Kidney (tissue), 14 donors: ENCODE measurements around the gene WDFY2. TPM values are rescaled to one million over a fixed set of nuclear protein-coding genes. Genes with fewer than 3 reads are reported as not detected.

Source experiments
- DNase-seq, 5 donors: peaks; one replicate each; pipeline ENCODE4 v3.0.0-alpha.2; 2013 to 2020
- FAIRE-seq: peaks from 2 replicates; lab custom pipeline; 2012; peaks lifted over from hg19 to GRCh38; lab: Jason Lieb, UNC
- H3K27ac ChIP-seq, 2 donors: one replicate each; pipeline ENCODE4 v1.7.0; 2013; ENCODE audit warnings: low read depth in 2 of 2, low read length in 2 of 2, inconsistent platforms in 1 of 2
- H3K27me3 ChIP-seq: one replicate; pipeline ENCODE4 v1.7.1; 2013; ENCODE audit warnings: low read length, inconsistent platforms; ENCODE audit not compliant: control insufficient read depth, insufficient read depth
- H3K36me3 ChIP-seq, 3 donors: one replicate each; pipeline versions ENCODE4 v1.7.0 to v1.7.1; 2013; ENCODE audit warnings: low read length in 3 of 3, control low read depth in 1 of 3, inconsistent platforms in 1 of 3; ENCODE audit not compliant: insufficient read depth in 3 of 3, control insufficient read depth in 2 of 3
- H3K4me1 ChIP-seq, 3 donors: one replicate each; pipeline versions ENCODE4 v1.7.0 to v1.7.1; 2013; ENCODE audit warnings: low read length in 3 of 3, inconsistent platforms in 1 of 3, low read depth in 1 of 3; ENCODE audit not compliant: control insufficient read depth in 2 of 3, insufficient read depth in 2 of 3
- H3K4me3 ChIP-seq, 3 donors: one replicate each; pipeline versions ENCODE4 v1.7.0 to v1.8.1; 2013; ENCODE audit warnings: low read length in 3 of 3, control low read depth in 1 of 3, inconsistent platforms in 1 of 3
- H3K9ac ChIP-seq, 3 donors: one replicate each; pipeline versions ENCODE4 v1.7.0 to v1.7.1; 2013; ENCODE audit warnings: low read length in 3 of 3, control low read depth in 1 of 3, inconsistent platforms in 1 of 3
- H3K9me3 ChIP-seq, 3 donors: one replicate each; pipeline versions ENCODE4 v1.7.0 to v1.7.1; 2013; ENCODE audit warnings: low read length in 3 of 3, control low read depth in 1 of 3, inconsistent platforms in 1 of 3; ENCODE audit not compliant: control insufficient read depth in 2 of 3, insufficient read depth in 1 of 3
- CTCF ChIP-seq: IDR thresholded peaks from 3 replicates; pipeline ENCODE4 v1.5.1; 2012; ENCODE audit warnings: mild to moderate bottlenecking, moderate library complexity, borderline replicate concordance; ENCODE audit not compliant: insufficient read depth; ENCODE audit errors: extremely low read depth
- intact Hi-C: fragments of 100-400 bp; cut with DNase I; formaldehyde crosslinking; loops from one replicate; pipeline ENCODE4 v1.11.1; 2022
- polyA plus RNA-seq: library from polyadenylated mRNA; stranded (reverse); fragments of 350-450 nt; fragmentation: Illumina TruSeq; extraction: RNeasy Lipid Tissue Mini Kit (QIAGEN cat#74804); gene quantifications from one replicate; pipeline ENCODE4 v1.2.3, GENCODE V29; 2014; ENCODE audit warnings: low read depth, low replicate concordance; ENCODE audit not compliant: insufficient read depth
- total RNA-seq: library from RNA; stranded (reverse); fragmentation: NEBNext Ultra II Directional; extraction: Animal tissue kit (Norgen Biotek cat#: 25700); gene quantifications from one replicate; pipeline ENCODE4 v1.2.1, GENCODE V29; 2021
- donor health status: control.
- donor health status: control.
- donor health status: control.
- donor health status: control.
- donor health status: control.
- donor health status: DM: yes; HTN: yes; CAD: no.
- donor health status: Normal renal cell carcinoma (clear cell type).

WDFY2 gene
- total and polyA plus RNA-seq, 2 donors from 2014 or later, result 4.8 to 13.0 TPM

DNA sequence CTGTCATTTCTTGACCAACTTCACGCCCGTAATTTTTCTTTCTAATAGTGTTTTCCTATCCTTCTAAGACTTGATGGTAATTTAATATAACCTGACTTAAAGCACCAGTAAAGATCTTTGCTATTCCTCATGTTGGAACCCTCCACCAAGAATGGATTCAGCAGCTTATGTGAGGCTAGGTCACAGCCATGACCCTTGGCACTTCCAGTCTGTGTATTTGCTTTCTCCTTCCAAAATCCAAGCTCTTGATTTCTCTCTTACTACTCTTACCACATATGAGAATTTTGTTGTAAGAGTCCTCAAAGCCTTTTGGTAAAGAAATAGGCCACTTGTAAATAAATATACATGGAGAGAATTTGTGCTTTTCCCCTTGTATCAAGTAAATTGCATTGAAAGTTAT, 158.3 kb downstream of the WDFY2 start:
- no peak for TF ChIP-seq CTCF
- H3K9ac ChIP-seq, result no peak overlapping the region
- intact Hi-C loops, result no loop called here
- DNase-seq (no peak), FAIRE-seq (no peak)
- H3K4me1 ChIP-seq, result no peaks in the 10 kb centered on the region
- H3K36me3 ChIP-seq, result peaks cover 0 to 7% (median 6%) of the 10 kb centered on the region in 3 donors
- H3K27ac ChIP-seq, result no peak overlapping the region
- no peaks in the 10 kb centered on the region for H3K27me3 ChIP-seq
- no peak overlapping the region for H3K4me3 ChIP-seq
- H3K9me3 ChIP-seq, result peaks cover 0 to 3% (median 0%) of the 10 kb centered on the region in 3 donors

DNA sequence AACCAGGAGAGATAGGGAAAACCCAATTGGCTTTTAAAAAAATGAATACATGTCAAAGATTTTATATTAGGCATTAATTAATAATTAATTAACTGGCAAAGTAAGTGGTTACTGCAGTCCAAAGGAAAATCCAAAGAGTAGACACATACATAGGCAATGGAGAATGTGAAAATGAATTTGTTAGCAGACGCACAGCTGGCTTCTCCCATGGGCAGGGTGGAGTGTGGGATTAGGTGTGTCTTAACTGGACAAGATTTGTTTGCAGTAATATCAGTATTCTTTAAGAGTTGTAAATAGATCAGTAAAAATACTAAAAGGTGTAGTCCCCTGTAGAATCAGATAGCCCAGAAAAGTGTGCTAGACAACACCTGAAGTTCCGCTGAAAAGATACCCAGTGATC, 161.0 kb downstream of the WDFY2 start:
- H3K27ac ChIP-seq, result no peak overlapping the region
- no peaks in the 10 kb centered on the region for H3K27me3 ChIP-seq
- DNase-seq (no peak), FAIRE-seq (no peak)
- TF ChIP-seq CTCF, result no peak
- no peak overlapping the region for H3K9ac ChIP-seq
- intact Hi-C loops, result no loop called here
- H3K4me1 ChIP-seq, result no peaks in the 10 kb centered on the region
- peaks cover 0 to 7% (median 6%) of the 10 kb centered on the region in 3 donors for H3K36me3 ChIP-seq
- H3K4me3 ChIP-seq, result no peak overlapping the region
- peaks cover 0 to 10% (median 0%) of the 10 kb centered on the region in 3 donors for H3K9me3 ChIP-seq

- no peak for FAIRE-seq
- no peaks in the 10 kb centered on the region for H3K27me3 ChIP-seq
- intact Hi-C loops, result no loop called here
- no peak for DNase-seq
- H3K4me1 ChIP-seq, result no peaks in the 10 kb centered on the region
- H3K27ac ChIP-seq, result no peak overlapping the region
- peaks cover 0 to 5% (median 0%) of the 10 kb centered on the region in 3 donors for H3K36me3 ChIP-seq
- no peak overlapping the region for H3K9ac ChIP-seq
- H3K4me3 ChIP-seq, result no peak overlapping the region
- peaks cover 0 to 10% (median 0%) of the 10 kb centered on the region in 3 donors for H3K9me3 ChIP-seq
- no peak for TF ChIP-seq CTCF
These were observed 162.5 kb downstream of the WDFY2 start for GRCh38 chr13:51746802-51747201.
